ENCODE data around the gene NOP56. TPM values are rescaled to one million over a fixed set of nuclear protein-coding genes. Genes with fewer than 3 reads are reported as not detected.
"Not testable (repeated sequence)": the region's sequence is repeated elsewhere in the genome, so short reads cannot be mapped to it uniquely, and the experiment has no call there.

Gene NOP56
- total and polyA plus RNA-seq, 4 donors: 120 to 261 (median 214) TPM

GRCh38 chr20:2673453-2673852 is 21.0 kb downstream of the NOP56 start:
- Histone ChIP-seq H3K4me3 (ENCODE audit: low read depth, low read length) (no peak overlapping the region), H3K36me3 (ENCODE audit: control insufficient read depth, insufficient read depth, low read length) (no peaks in the 10 kb centered on the region), H3K4me1 (ENCODE audit: control insufficient read depth, insufficient read depth, low read length) (no peaks in the 10 kb centered on the region), H3K27ac (ENCODE audit: low read depth, low read length) (no peak overlapping the region), H3K27me3 (ENCODE audit: control insufficient read depth, insufficient read depth, low read length) (peaks cover 3% of the 10 kb centered on the region), H3K9me3 (ENCODE audit: control insufficient read depth, insufficient read depth, low read length) (no peaks in the 10 kb centered on the region)
- WGBS (ENCODE audit: insufficient coverage): 96% methylated on average over 3 of the region's 4 CpGs
- DNase-seq (ENCODE audit: low read depth in 4 of 6, low spot score in 6 of 6): no peak

GRCh38 chr20:2680046-2680445 is 27.6 kb downstream of the NOP56 start:
- H3K27me3 ChIP-seq (ENCODE audit: control insufficient read depth, insufficient read depth, low read length): peaks cover 3% of the 10 kb centered on the region
- DNase-seq (ENCODE audit: low read depth in 4 of 6, low spot score in 6 of 6): no peak
- H3K4me3 ChIP-seq (ENCODE audit: low read depth, low read length): no peak overlapping the region
- H3K4me1 ChIP-seq (ENCODE audit: control insufficient read depth, insufficient read depth, low read length): no peaks in the 10 kb centered on the region
- no peak overlapping the region for H3K27ac ChIP-seq (ENCODE audit: low read depth, low read length)
- H3K9me3 ChIP-seq (ENCODE audit: control insufficient read depth, insufficient read depth, low read length): peaks cover 2% of the 10 kb centered on the region
- H3K36me3 ChIP-seq (ENCODE audit: control insufficient read depth, insufficient read depth, low read length): no peaks in the 10 kb centered on the region
- WGBS (ENCODE audit: insufficient coverage): 84% methylated on average over 2 of the region's 4 CpGs

GRCh38 chr20:2682040-2682439 is 29.6 kb downstream of the NOP56 start:
- WGBS (ENCODE audit: insufficient coverage): 56% methylated on average over 2 of the region's 3 CpGs
- not testable (repeated sequence) for H3K27ac ChIP-seq (ENCODE audit: low read depth, low read length); H3K4me3 ChIP-seq (ENCODE audit: low read depth, low read length); H3K4me1 ChIP-seq (ENCODE audit: control insufficient read depth, insufficient read depth, low read length); DNase-seq (ENCODE audit: low read depth in 4 of 6, low spot score in 6 of 6); H3K9me3 ChIP-seq (ENCODE audit: control insufficient read depth, insufficient read depth, low read length); H3K36me3 ChIP-seq (ENCODE audit: control insufficient read depth, insufficient read depth, low read length)
- peaks cover 14% of the 10 kb centered on the region for H3K27me3 ChIP-seq (ENCODE audit: control insufficient read depth, insufficient read depth, low read length)

GRCh38 chr20:2684817-2685216 is 32.4 kb downstream of the NOP56 start:
- H3K27me3 ChIP-seq (ENCODE audit: control insufficient read depth, insufficient read depth, low read length): peaks cover 17% of the 10 kb centered on the region
- H3K4me3 ChIP-seq (ENCODE audit: low read depth, low read length); H3K4me1 ChIP-seq (ENCODE audit: control insufficient read depth, insufficient read depth, low read length); DNase-seq (ENCODE audit: low read depth in 4 of 6, low spot score in 6 of 6); H3K36me3 ChIP-seq (ENCODE audit: control insufficient read depth, insufficient read depth, low read length); H3K27ac ChIP-seq (ENCODE audit: low read depth, low read length); H3K9me3 ChIP-seq (ENCODE audit: control insufficient read depth, insufficient read depth, low read length): not testable (repeated sequence)
- no CpG with 5 or more reads among the region's 4 CpGs for WGBS (ENCODE audit: insufficient coverage)

GRCh38 chr20:2687514-2687913 is 35.1 kb downstream of the NOP56 start:
- H3K9me3 ChIP-seq (ENCODE audit: control insufficient read depth, insufficient read depth, low read length): no peaks in the 10 kb centered on the region
- peaks cover 2% of the 10 kb centered on the region for H3K36me3 ChIP-seq (ENCODE audit: control insufficient read depth, insufficient read depth, low read length)
- H3K4me3 ChIP-seq (ENCODE audit: low read depth, low read length): no peak overlapping the region
- no peak for DNase-seq (ENCODE audit: low read depth in 4 of 6, low spot score in 6 of 6)
- no peak overlapping the region for H3K27ac ChIP-seq (ENCODE audit: low read depth, low read length)
- H3K4me1 ChIP-seq (ENCODE audit: control insufficient read depth, insufficient read depth, low read length): peaks cover 17% of the 10 kb centered on the region
- peaks cover 17% of the 10 kb centered on the region for H3K27me3 ChIP-seq (ENCODE audit: control insufficient read depth, insufficient read depth, low read length)
- 33% methylated on average over 3 of the region's 6 CpGs for WGBS (ENCODE audit: insufficient coverage)

- Histone ChIP-seq H3K27me3 (ENCODE audit: control insufficient read depth, insufficient read depth, low read length) (peaks cover 17% of the 10 kb centered on the region), H3K27ac (ENCODE audit: low read depth, low read length) (no peak overlapping the region), H3K36me3 (ENCODE audit: control insufficient read depth, insufficient read depth, low read length) (peaks cover 2% of the 10 kb centered on the region), H3K4me1 (ENCODE audit: control insufficient read depth, insufficient read depth, low read length) (peaks cover 17% of the 10 kb centered on the region), H3K4me3 (ENCODE audit: low read depth, low read length) (no peak overlapping the region), H3K9me3 (ENCODE audit: control insufficient read depth, insufficient read depth, low read length) (no peaks in the 10 kb centered on the region)
- WGBS (ENCODE audit: insufficient coverage): 22% methylated on average over 7 of the region's 18 CpGs
- peak in 2 of 6 donors; percentile 61 to 65 for DNase-seq (ENCODE audit: low read depth in 4 of 6, low spot score in 6 of 6)
Measured at GRCh38 chr20:2688041-2688591, 35.7 kb downstream of the NOP56 start.

- no peaks in the 10 kb centered on the region for H3K9me3 ChIP-seq (ENCODE audit: control insufficient read depth, insufficient read depth, low read length)
- H3K27ac ChIP-seq (ENCODE audit: low read depth, low read length): no peak overlapping the region
- H3K4me1 ChIP-seq (ENCODE audit: control insufficient read depth, insufficient read depth, low read length): peaks cover 32% of the 10 kb centered on the region
- 92% methylated on average over 2 of the region's 3 CpGs for WGBS (ENCODE audit: insufficient coverage)
- H3K4me3 ChIP-seq (ENCODE audit: low read depth, low read length): no peak overlapping the region
- peaks cover 24% of the 10 kb centered on the region for H3K27me3 ChIP-seq (ENCODE audit: control insufficient read depth, insufficient read depth, low read length)
- no peak for DNase-seq (ENCODE audit: low read depth in 4 of 6, low spot score in 6 of 6)
- H3K36me3 ChIP-seq (ENCODE audit: control insufficient read depth, insufficient read depth, low read length): peaks cover 2% of the 10 kb centered on the region
Measured at GRCh38 chr20:2690213-2690612, 37.8 kb downstream of the NOP56 start.

GRCh38 chr20:2690718-2691117 is 38.3 kb downstream of the NOP56 start:
- DNase-seq (ENCODE audit: low read depth in 4 of 6, low spot score in 6 of 6): no peak

GRCh38 chr20:2691127-2691526 is 38.7 kb downstream of the NOP56 start:
- Histone ChIP-seq H3K27me3 (ENCODE audit: control insufficient read depth, insufficient read depth, low read length) (peaks cover 16% of the 10 kb centered on the region), H3K27ac (ENCODE audit: low read depth, low read length) (no peak overlapping the region), H3K36me3 (ENCODE audit: control insufficient read depth, insufficient read depth, low read length) (peaks cover 2% of the 10 kb centered on the region), H3K9me3 (ENCODE audit: control insufficient read depth, insufficient read depth, low read length) (no peaks in the 10 kb centered on the region), H3K4me3 (ENCODE audit: low read depth, low read length) (no peak overlapping the region), H3K4me1 (ENCODE audit: control insufficient read depth, insufficient read depth, low read length) (peaks cover 34% of the 10 kb centered on the region)
- no peak for DNase-seq (ENCODE audit: low read depth in 4 of 6, low spot score in 6 of 6)
- WGBS (ENCODE audit: insufficient coverage): 72% methylated on average over 8 of the region's 8 CpGs

More at GRCh38 chr20:2690718-2691117, 38.3 kb downstream of the NOP56 start:
- no peak overlapping the region for H3K4me3 ChIP-seq (ENCODE audit: low read depth, low read length)
- WGBS (ENCODE audit: insufficient coverage): 80% methylated on average over 6 of the region's 6 CpGs
- H3K27ac ChIP-seq (ENCODE audit: low read depth, low read length): no peak overlapping the region
- H3K27me3 ChIP-seq (ENCODE audit: control insufficient read depth, insufficient read depth, low read length): peaks cover 20% of the 10 kb centered on the region
- no peaks in the 10 kb centered on the region for H3K9me3 ChIP-seq (ENCODE audit: control insufficient read depth, insufficient read depth, low read length)
- H3K36me3 ChIP-seq (ENCODE audit: control insufficient read depth, insufficient read depth, low read length): peaks cover 2% of the 10 kb centered on the region
- H3K4me1 ChIP-seq (ENCODE audit: control insufficient read depth, insufficient read depth, low read length): peaks cover 34% of the 10 kb centered on the region

GRCh38 chr20:2691663-2692035 is 39.2 kb downstream of the NOP56 start:
- Histone ChIP-seq H3K27ac (ENCODE audit: low read depth, low read length) (no peak overlapping the region), H3K9me3 (ENCODE audit: control insufficient read depth, insufficient read depth, low read length) (no peaks in the 10 kb centered on the region), H3K4me1 (ENCODE audit: control insufficient read depth, insufficient read depth, low read length) (peaks cover 36% of the 10 kb centered on the region), H3K4me3 (ENCODE audit: low read depth, low read length) (peak overlapping the region; percentile 32), H3K36me3 (ENCODE audit: control insufficient read depth, insufficient read depth, low read length) (peaks cover 2% of the 10 kb centered on the region), H3K27me3 (ENCODE audit: control insufficient read depth, insufficient read depth, low read length) (peaks cover 16% of the 10 kb centered on the region)
- no peak for DNase-seq (ENCODE audit: low read depth in 4 of 6, low spot score in 6 of 6)
- 45% methylated on average over 10 of the region's 10 CpGs for WGBS (ENCODE audit: insufficient coverage)
